ENCODE measurements around the gene TBC1D5.

The TBC1D5 gene

DNA sequence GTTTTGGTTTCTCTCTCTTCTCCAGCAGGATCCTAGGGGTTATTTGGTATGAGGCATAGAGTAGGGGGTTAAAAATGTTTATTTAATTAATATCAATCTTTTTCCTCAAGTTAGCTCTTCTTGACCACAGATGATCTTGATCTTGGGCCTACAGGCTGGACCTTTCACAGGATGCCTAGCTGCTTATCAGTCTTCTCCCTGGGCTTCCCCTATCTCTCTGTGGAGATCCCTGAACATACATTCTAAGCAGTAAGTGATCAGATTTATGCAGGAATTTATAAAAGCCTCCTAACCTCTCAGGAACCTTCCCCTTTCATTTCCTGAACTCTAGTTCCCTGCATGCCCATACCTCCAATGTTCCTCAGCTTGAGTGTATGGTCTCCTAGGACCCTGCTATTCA, 428.3 kb downstream of the TBC1D5 start:
- TF ChIP-seq, protein P1, sequence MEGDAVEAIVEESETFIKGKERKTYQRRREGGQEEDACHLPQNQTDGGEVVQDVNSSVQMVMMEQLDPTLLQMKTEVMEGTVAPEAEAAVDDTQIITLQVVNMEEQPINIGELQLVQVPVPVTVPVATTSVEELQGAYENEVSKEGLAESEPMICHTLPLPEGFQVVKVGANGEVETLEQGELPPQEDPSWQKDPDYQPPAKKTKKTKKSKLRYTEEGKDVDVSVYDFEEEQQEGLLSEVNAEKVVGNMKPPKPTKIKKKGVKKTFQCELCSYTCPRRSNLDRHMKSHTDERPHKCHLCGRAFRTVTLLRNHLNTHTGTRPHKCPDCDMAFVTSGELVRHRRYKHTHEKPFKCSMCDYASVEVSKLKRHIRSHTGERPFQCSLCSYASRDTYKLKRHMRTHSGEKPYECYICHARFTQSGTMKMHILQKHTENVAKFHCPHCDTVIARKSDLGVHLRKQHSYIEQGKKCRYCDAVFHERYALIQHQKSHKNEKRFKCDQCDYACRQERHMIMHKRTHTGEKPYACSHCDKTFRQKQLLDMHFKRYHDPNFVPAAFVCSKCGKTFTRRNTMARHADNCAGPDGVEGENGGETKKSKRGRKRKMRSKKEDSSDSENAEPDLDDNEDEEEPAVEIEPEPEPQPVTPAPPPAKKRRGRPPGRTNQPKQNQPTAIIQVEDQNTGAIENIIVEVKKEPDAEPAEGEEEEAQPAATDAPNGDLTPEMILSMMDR (IDR thresholded peaks at IDR 0.05) = no peak

DNA sequence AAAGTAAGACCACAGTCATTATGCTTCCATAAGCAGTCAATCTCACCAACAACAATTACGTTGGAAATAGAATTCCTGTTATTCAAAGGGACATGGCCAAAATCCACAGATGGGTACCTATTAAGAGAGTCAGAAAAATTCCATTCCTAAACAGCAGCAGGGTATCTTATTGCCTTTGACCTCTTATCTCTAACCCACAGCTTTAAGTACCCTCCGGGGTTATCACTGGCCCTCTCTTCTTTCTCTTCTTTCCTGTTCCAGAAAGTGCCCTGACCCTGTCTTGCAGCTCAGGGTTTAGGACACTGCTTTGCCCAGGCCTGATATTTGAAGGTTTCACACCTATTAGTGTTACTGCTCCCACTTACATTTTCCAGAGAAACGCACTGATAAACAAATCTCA, 428.7 kb downstream of the TBC1D5 start:
- TF ChIP-seq, protein P1 (IDR thresholded peaks at IDR 0.05) = no peak

DNA sequence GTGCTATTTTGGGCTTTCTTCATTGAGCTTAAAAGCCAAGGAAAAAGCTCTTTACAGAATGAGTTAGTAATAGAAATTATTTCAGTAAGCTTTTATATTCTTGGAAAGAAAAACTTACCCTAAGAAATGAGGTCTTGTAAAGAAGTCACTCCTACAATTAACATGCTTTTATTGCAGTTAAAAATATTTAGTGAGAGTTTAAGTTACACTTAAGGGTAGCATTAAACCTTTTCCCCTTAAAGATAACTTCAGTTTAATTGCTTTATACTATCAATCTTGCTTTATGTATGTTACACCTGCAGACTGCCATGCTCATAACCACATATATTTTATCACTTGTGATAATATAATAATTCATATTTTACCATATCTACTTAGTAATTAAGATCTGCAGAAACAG, 431.4 kb downstream of the TBC1D5 start:
- TF ChIP-seq, protein P1 (IDR thresholded peaks at IDR 0.05) = no peak

DNA sequence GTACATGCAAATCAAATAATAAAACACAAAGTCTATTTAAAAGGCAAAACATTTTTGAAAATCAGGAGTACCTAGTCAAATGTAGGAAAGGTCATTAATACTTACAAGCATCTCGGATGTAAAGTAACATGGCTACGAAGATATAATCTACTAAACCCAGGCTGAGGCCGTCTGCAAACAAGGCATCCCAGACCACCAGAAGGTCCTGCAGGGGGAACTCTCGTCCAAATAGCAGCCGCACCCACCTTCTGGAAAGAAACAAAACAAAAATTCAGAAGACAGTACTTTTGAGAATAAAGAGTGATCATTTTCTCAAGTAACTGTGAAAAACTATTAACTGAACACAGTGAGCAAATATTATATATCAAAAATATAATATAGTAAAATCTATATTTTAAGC, 434.5 kb downstream of the TBC1D5 start:
- TF ChIP-seq, protein P1 (IDR thresholded peaks at IDR 0.05) = no peak

DNA sequence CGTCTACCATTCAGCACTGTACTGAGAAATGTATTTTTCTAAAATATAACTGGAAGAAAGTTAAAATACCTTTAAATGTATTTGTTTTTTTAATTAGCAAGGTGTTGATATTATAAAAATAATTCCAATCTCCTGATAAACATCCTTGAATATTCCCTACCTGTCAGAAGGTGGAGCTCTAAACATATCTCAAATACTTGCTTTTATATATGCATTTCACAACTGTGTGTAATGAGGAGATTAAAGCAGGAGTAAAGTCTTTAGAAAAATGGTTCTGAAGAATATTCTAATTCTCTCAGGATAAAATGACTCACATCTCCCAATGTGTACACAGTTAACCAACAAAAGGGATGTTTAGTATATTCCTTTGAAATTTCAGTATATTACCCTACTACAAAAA, 434.9 kb downstream of the TBC1D5 start:
- TF ChIP-seq, protein P1 (IDR thresholded peaks at IDR 0.05) = peak; percentile 68; the same call in 1 of the 2 replicates

DNA sequence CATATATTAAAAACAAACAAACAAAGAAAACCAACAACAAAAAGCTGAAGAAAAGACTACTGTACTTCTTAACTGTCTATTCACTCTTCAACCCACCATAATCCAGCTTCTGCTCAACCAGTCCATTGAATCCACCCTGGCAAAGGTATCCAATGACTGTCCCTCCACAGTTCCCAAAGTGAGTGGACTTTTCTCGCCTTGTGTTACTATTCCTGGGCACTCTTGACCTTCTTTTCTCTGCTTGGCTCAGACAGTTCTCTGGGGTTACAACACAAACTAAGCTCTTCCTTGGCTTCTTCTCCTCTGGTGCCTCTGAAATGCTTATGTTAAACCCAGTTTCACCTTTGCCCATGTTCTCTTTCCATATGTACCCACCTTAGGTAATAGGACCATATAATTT, 437.5 kb downstream of the TBC1D5 start:
- TF ChIP-seq, protein P1 (IDR thresholded peaks at IDR 0.05) = no peak

DNA sequence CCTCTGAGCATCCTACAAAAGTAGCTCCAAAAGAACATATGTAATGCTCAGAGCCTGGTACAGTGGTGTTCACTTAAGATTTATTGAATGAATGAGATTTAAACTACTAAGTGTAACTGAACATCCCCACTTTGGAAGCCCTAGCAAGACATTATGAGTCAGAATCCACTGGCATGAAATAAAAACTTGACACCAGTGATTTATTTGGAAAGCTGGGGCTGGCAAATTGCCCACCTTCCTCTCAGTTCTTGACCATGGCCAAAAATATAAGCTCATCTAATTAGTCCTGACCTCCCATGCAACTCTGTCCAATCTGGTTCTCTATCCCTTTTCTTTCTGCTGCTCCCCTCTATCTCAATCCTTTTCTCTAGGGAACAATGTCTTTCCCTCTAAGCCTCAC, 439.7 kb downstream of the TBC1D5 start:
- TF ChIP-seq, protein P1 (IDR thresholded peaks at IDR 0.05) = no peak

DNA sequence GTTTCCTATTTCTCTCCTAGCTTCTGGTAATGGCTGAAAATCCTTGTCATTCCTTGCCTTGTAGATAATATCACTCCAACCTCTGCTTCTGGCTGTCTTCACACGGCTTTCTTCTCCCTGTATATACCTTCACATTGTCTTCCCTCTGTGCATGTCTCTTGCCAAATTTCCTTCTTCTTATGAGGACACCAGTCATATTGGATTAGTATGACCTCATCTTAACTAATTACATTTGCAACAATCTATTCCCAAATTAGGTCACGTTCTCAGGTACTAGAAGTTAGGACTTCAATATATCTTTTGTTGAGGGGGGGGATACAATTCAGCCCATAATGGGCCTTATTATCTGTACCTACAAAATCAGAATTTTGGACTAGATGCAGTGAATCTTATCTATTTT, 440.3 kb downstream of the TBC1D5 start:
- TF ChIP-seq, protein P1 (IDR thresholded peaks at IDR 0.05) = no peak

Measured in LNCAP (cell line).